Fibroblast of the aortic adventitia (primary cell): ENCODE results near the gene NUDT6. TPM values are rescaled to one million over a fixed set of nuclear protein-coding genes. Genes with fewer than 3 reads are reported as not detected.

Experiments used
- DNase-seq: peaks from one replicate; pipeline ENCODE4 v3.0.0-alpha.2; 2010; ENCODE audit warnings: low read depth
- H3K4me3 ChIP-seq: 2 replicates; pipeline ENCODE4 v1.5.1; 2011; ENCODE audit warnings: low read depth, mild to moderate bottlenecking, control low read depth, low read length, moderate library complexity
- total RNA-seq: library from RNA; depleted of rRNA; stranded (reverse); fragments of >200 nt; gene quantifications from 2 replicates; pipeline ENCODE4 v1.2.3, GENCODE V29; 2012; ENCODE audit warnings: low replicate concordance
- TF ChIP-seq, protein P1 (sequence below): IDR thresholded peaks from 2 replicates; pipeline ENCODE4 v1.5.1; 2011; ENCODE audit warnings: mild to moderate bottlenecking, low read length, control low read depth, inconsistent platforms; ENCODE audit not compliant: insufficient read depth

NUDT6 gene
- total RNA-seq, 1 donor = 8.5 TPM

DNA sequence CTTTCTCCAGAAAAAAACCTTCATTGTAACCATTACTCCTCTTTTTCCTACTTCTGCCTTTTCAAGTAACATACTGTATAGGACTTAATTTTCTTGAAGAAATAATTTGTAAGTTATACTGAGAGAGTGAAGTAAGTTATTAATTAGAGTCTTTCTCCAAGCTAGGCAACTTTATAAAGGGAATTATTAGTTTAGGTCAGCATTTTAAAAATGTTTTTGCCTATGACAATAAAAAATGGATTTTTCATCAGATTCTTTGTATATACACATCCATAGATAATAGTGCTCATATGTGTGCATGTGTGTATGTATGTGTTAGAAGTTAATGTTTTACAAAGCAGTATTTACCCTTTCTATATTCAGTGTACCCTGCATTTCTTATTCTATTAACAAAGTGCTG, 10.4 kb upstream of the NUDT6 start:
- no peak overlapping the region for H3K4me3 ChIP-seq
- DNase-seq = no peak
- TF ChIP-seq, protein P1, sequence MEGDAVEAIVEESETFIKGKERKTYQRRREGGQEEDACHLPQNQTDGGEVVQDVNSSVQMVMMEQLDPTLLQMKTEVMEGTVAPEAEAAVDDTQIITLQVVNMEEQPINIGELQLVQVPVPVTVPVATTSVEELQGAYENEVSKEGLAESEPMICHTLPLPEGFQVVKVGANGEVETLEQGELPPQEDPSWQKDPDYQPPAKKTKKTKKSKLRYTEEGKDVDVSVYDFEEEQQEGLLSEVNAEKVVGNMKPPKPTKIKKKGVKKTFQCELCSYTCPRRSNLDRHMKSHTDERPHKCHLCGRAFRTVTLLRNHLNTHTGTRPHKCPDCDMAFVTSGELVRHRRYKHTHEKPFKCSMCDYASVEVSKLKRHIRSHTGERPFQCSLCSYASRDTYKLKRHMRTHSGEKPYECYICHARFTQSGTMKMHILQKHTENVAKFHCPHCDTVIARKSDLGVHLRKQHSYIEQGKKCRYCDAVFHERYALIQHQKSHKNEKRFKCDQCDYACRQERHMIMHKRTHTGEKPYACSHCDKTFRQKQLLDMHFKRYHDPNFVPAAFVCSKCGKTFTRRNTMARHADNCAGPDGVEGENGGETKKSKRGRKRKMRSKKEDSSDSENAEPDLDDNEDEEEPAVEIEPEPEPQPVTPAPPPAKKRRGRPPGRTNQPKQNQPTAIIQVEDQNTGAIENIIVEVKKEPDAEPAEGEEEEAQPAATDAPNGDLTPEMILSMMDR = no peak

DNA sequence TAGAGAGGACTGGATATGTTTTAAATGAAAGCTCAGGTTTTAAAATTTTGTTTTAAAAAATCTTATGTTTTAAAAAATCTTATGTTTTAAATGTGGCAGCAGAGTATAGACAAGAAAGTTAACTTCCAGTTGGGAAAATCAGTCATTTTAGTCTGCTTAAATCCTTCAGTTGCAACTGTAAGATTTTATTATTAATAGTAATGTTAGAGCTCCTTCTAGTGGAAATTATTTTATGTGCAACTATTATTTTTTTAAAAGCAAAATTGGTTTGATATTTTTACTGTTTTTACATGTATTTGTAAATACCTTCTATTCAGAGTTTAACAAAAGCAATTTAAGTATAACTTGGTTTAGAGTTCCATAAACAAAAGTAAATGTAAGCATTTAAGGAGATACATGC, 8.5 kb upstream of the NUDT6 start:
- TF ChIP-seq, protein P1 = peak; percentile 49
- H3K4me3 ChIP-seq = no peak overlapping the region
- DNase-seq = peak; percentile 57

DNA sequence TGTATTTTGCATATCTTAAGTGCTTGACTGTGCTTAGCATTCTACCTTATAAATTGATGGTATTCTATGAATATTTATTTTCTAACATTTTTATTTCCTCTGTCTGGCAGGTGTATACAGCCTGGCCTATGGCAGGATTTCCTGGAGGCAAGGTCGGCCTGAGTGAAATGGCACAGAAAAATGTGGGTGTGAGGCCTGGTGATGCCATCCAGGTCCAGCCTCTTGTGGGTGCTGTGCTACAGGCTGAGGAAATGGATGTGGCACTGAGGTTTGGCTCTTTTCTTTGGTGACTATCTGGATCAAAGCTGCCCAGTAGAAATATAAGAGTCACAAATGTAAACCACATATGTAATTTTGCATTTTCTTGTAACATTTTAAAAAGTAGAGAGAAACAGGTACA, 6.5 kb upstream of the NUDT6 start:
- no peak for DNase-seq
- H3K4me3 ChIP-seq = no peak overlapping the region
- TF ChIP-seq, protein P1 = no peak

DNA sequence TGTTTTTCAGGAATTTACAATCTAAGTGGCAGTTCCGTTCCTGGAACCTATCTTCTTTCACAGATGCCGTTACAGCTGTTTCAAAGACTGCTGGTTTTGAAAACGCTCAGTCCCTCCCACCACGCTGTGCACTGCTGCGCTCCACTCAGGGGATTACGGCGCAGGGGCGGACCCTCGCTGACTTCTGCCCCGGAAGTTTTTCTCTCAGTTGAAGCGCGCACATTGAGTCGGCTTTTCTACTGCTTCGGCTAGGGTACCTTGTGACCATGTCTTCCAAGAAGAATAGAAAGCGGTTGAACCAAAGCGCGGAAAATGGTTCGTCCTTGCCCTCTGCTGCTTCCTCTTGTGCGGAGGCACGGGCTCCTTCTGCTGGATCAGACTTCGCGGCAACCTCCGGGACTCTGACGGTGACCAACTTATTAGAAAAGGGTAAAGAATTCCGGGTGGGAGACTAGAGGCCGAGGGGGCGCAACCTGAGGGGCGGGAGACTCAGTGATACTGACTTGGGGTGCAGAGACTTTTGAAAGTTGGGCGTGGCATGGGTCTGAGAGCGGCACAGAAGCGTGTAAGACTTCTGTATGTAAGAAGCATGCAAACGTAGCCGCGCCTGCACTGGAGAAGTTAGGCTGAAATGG, 597 bp upstream of the NUDT6 start:
- peak; percentile 83 for DNase-seq
- TF ChIP-seq, protein P1 = no peak
- H3K4me3 ChIP-seq = peak overlapping the region; percentile 85

DNA sequence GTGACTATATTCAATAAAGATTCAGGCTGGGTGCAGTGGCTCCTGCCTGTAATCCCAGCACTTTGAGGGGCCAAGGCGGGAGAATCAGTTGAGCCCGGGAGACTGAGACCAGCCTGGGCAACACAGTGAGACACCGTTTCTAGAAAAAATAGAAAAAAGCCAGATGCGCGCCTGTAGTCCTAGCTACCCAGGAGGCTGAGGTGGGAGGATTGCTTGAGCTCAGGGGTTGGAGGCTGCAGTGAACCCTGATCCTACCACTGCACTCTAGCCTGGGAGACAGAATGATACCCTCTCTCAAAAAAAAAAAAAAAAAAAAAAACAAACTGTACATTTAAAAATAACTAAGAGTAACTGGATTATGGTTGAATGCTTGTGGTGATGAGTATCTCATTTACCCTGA, 1.1 kb downstream of the NUDT6 start:
- no peak for DNase-seq
- H3K4me3 ChIP-seq = peak overlapping the region; percentile 85
- TF ChIP-seq, protein P1 = no peak

- TF ChIP-seq, protein P1 = no peak
- H3K4me3 ChIP-seq = no peak overlapping the region
- DNase-seq = no peak
Measured at GRCh38 chr4:122920473-122920872, 1.9 kb downstream of the NUDT6 start.

- TF ChIP-seq, protein P1 = no peak
- peak; percentile 42 for DNase-seq
- no peak overlapping the region for H3K4me3 ChIP-seq
Measured at GRCh38 chr4:122917731-122918130, 4.7 kb downstream of the NUDT6 start.
